Caco-2 (cell line): ENCODE results near the gene PEX14. TPM values are rescaled to one million over a fixed set of nuclear protein-coding genes. Genes with fewer than 3 reads are reported as not detected.

Source experiments
- BruUV-seq: library from RNA; stranded (reverse); fragments of 400-500 nt; replicated peaks from 2 replicates; lab custom pipeline; 2021; lab: Mats Ljungman, UMichigan
- CTCF ChIA-PET: fragments of 300-600 bp; sonication (Branson Sonifier 250); formaldehyde crosslinking; loops from one replicate; lab custom pipeline; 2022; ENCODE audit warnings: antibody characterized with exemption; lab: Charles Lee
- POLR2A ChIA-PET: fragments of 300-600 bp; sonication (Branson Sonifier 250); formaldehyde crosslinking; loops from one replicate; lab custom pipeline; 2022; ENCODE audit warnings: antibody characterized with exemption; lab: Charles Lee
- DNase-seq, 2 experiments: peaks; one replicate each; pipeline versions ENCODE4 v3.0.0 to v3.0.0-alpha.2; 2020 to 2022
- H3K27me3 ChIP-seq: replicated peaks from 2 replicates; pipeline ENCODE4 v1.6.0; 2011; ENCODE audit warnings: low read length; ENCODE audit not compliant: control insufficient read depth, insufficient read depth
- H3K36me3 ChIP-seq: 2 replicates; pipeline ENCODE4 v1.5.1; 2011; ENCODE audit warnings: low read length; ENCODE audit not compliant: control insufficient read depth, insufficient read depth
- H3K4me1 ChIP-seq: fragments of 250-450 bp; sonication (Bioruptor Pico); 2 replicates; pipeline ENCODE4 v1.5.1; 2020; ENCODE audit warnings: mild to moderate bottlenecking
- H3K4me3 ChIP-seq: 2 replicates; pipeline ENCODE4 v1.5.1; 2011; ENCODE audit warnings: low read depth, mild to moderate bottlenecking, control low read depth, low read length
- H3K9me3 ChIP-seq: fragments of 250-450 bp; sonication (Bioruptor Pico); 2 replicates; pipeline ENCODE4 v1.5.1; 2020; ENCODE audit warnings: mild to moderate bottlenecking, moderate library complexity
- H3K27ac Mint-ChIP-seq: one replicate; pipeline ENCODE4 v1.8.0; 2022; ENCODE audit warnings: mixed read lengths; ENCODE audit not compliant: unreplicated experiment
- H3K27me3 Mint-ChIP-seq: one replicate; pipeline ENCODE4 v1.8.0; 2022; ENCODE audit warnings: mixed read lengths; ENCODE audit not compliant: insufficient read depth, unreplicated experiment
- H3K36me3 Mint-ChIP-seq: one replicate; pipeline ENCODE4 v1.8.0; 2022; ENCODE audit warnings: mild to moderate bottlenecking, mixed read lengths; ENCODE audit not compliant: insufficient read depth, unreplicated experiment
- H3K4me1 Mint-ChIP-seq: one replicate; pipeline ENCODE4 v1.8.0; 2022; ENCODE audit warnings: low read depth, mixed read lengths; ENCODE audit not compliant: unreplicated experiment
- H3K4me3 Mint-ChIP-seq: one replicate; pipeline ENCODE4 v1.8.0; 2022; ENCODE audit warnings: mild to moderate bottlenecking, moderate library complexity, mixed read lengths; ENCODE audit not compliant: unreplicated experiment
- H3K9me3 Mint-ChIP-seq: one replicate; pipeline ENCODE4 v1.8.0; 2022; ENCODE audit warnings: mixed read lengths; ENCODE audit not compliant: unreplicated experiment
- intact Hi-C: fragments of 100-400 bp; cut with micrococcal nuclease; formaldehyde crosslinking; loops from one replicate; pipeline ENCODE4 v1.10.0; 2022; ENCODE audit not compliant: unreplicated experiment
- total RNA-seq: library from RNA; stranded (reverse); gene quantifications from 2 replicates; pipeline ENCODE4 v1.2.3, GENCODE V29; 2022
- TF ChIP-seq, protein P1 (sequence below), 2 experiments: fragments of 200-600 bp in 1 of 2; IDR thresholded peaks; 1 replicate in 1 of 2; 2 replicates in 1 of 2; pipeline versions ENCODE4 v1.5.1 to v1.8.0; 2011 to 2022; ENCODE audit warnings: antibody characterized with exemption in 1 of 2, control low read depth in 1 of 2, inconsistent platforms in 1 of 2, low read depth in 1 of 2, low read length in 1 of 2, mild to moderate bottlenecking in 1 of 2, moderate library complexity in 1 of 2; ENCODE audit not compliant: insufficient read depth in 1 of 2, severe bottlenecking in 1 of 2, unreplicated experiment in 1 of 2

The PEX14 gene
- total RNA-seq, 1 experiment from 2014 or later: 22.2 TPM

- DNase-seq: no peak
- no TSS peak for BruUV-seq
- intact Hi-C loops: no loop called here
- ChIA-PET POLR2A (no interaction called here), CTCF (interaction anchor here (1.0 kb wide), 1 partner anchor 20 kb away, joined by 3 read pairs; the partner anchor contains the start of gene CENPS)
- Mint-ChIP-seq H3K27me3 (no peaks in the 10 kb centered on the region), H3K4me1 (no peaks in the 10 kb centered on the region), H3K4me3 (no peak overlapping the region), H3K27ac (no peak overlapping the region), H3K36me3 (no peaks in the 10 kb centered on the region), H3K9me3 (no peaks in the 10 kb centered on the region)
- H3K4me1 ChIP-seq: no peaks in the 10 kb centered on the region
- no peaks in the 10 kb centered on the region for H3K27me3 ChIP-seq
- no peaks in the 10 kb centered on the region for H3K9me3 ChIP-seq
- H3K4me3 ChIP-seq: no peak overlapping the region
- TF ChIP-seq, protein P1, sequence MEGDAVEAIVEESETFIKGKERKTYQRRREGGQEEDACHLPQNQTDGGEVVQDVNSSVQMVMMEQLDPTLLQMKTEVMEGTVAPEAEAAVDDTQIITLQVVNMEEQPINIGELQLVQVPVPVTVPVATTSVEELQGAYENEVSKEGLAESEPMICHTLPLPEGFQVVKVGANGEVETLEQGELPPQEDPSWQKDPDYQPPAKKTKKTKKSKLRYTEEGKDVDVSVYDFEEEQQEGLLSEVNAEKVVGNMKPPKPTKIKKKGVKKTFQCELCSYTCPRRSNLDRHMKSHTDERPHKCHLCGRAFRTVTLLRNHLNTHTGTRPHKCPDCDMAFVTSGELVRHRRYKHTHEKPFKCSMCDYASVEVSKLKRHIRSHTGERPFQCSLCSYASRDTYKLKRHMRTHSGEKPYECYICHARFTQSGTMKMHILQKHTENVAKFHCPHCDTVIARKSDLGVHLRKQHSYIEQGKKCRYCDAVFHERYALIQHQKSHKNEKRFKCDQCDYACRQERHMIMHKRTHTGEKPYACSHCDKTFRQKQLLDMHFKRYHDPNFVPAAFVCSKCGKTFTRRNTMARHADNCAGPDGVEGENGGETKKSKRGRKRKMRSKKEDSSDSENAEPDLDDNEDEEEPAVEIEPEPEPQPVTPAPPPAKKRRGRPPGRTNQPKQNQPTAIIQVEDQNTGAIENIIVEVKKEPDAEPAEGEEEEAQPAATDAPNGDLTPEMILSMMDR (IDR thresholded peaks at IDR 0.05; ENCODE audit: insufficient read depth in 1 of 2, low read depth in 1 of 2, low read length in 1 of 2, severe bottlenecking in 1 of 2, unreplicated experiment in 1 of 2): no peak
- no peaks in the 10 kb centered on the region for H3K36me3 ChIP-seq
Measured at GRCh38 chr1:10450156-10450814, 24.5 kb upstream of the PEX14 start.

DNA sequence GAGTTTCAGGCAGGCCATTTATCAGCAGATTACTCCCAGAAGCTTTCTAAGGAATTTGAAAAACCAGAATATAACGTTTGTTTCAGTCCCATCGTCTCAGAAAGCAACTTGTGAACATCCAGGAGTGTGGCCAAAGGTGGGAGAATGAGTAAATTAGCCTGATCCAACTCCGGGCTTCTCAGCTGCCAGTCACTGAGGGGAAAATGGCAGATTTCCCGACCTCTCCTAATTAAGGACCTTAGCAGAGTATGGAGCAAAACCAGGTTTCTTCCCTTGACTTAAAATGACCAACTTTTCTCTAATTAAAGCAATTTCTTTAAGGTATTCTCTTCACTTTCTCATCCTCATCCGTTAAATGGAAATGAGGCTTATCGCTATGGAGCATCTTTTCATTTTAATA is 23.9 kb upstream of the PEX14 start:
- H3K4me3 Mint-ChIP-seq: no peak overlapping the region
- CTCF ChIA-PET: no interaction called here

DNA sequence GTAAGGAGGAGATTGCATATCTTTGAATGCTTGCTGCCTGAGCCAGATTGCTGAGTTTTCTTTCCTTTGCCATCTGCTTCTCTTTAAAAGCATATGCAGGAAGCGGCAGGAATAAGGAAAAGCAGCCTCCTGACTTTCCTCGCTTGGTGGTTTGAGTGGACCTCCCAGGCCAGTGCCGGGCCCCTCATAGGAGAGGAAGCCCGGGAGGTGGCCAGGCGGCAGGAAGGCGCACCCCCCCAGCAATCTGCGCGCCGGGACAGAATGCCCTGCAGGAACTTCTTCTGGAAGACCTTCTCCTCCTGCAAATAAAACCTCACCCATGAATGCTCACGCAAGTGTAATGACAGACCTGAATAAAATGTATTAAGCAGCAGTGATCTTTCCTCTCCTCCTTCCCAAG is 23.5 kb upstream of the PEX14 start:
- Histone ChIP-seq H3K4me1 (no peaks in the 10 kb centered on the region), H3K4me3 (no peak overlapping the region), H3K27me3 (no peaks in the 10 kb centered on the region), H3K36me3 (no peaks in the 10 kb centered on the region), H3K9me3 (no peaks in the 10 kb centered on the region)
- ChIA-PET CTCF (no interaction called here), POLR2A (no interaction called here)
- H3K27ac Mint-ChIP-seq: no peak overlapping the region
- H3K27me3 Mint-ChIP-seq: no peaks in the 10 kb centered on the region
- no peak overlapping the region for H3K4me3 Mint-ChIP-seq
- no peaks in the 10 kb centered on the region for H3K9me3 Mint-ChIP-seq
- no peak for DNase-seq
- intact Hi-C loops: no loop called here
- BruUV-seq: TSS peak; percentile 16
- H3K4me1 Mint-ChIP-seq: no peaks in the 10 kb centered on the region
- TF ChIP-seq, protein P1 (IDR thresholded peaks at IDR 0.05; ENCODE audit: insufficient read depth in 1 of 2, low read depth in 1 of 2, low read length in 1 of 2, severe bottlenecking in 1 of 2, unreplicated experiment in 1 of 2): no peak
- peaks cover 7% of the 10 kb centered on the region for H3K36me3 Mint-ChIP-seq

More for the DNA sequence above, 23.9 kb upstream of the PEX14 start:
- no TSS peak for BruUV-seq
- H3K27ac Mint-ChIP-seq: no peak overlapping the region
- H3K27me3 Mint-ChIP-seq: no peaks in the 10 kb centered on the region
- H3K4me1 ChIP-seq: no peaks in the 10 kb centered on the region
- H3K27me3 ChIP-seq: no peaks in the 10 kb centered on the region
- H3K4me1 Mint-ChIP-seq: no peaks in the 10 kb centered on the region
- DNase-seq: no peak
- H3K36me3 ChIP-seq: no peaks in the 10 kb centered on the region
- no peaks in the 10 kb centered on the region for H3K9me3 ChIP-seq
- no peak overlapping the region for H3K4me3 ChIP-seq
- intact Hi-C loops: no loop called here
- POLR2A ChIA-PET: no interaction called here
- H3K9me3 Mint-ChIP-seq: no peaks in the 10 kb centered on the region
- peaks cover 3% of the 10 kb centered on the region for H3K36me3 Mint-ChIP-seq
- TF ChIP-seq, protein P1 (IDR thresholded peaks at IDR 0.05; ENCODE audit: insufficient read depth in 1 of 2, low read depth in 1 of 2, low read length in 1 of 2, severe bottlenecking in 1 of 2, unreplicated experiment in 1 of 2): no peak
